NCI-H1417 (cell line): ENCODE measurements around the gene EBLN2.

Experiments
- DNase-seq, 3 experiments: peaks; one replicate each; lab custom pipeline; 2025; lab: John Stamatoyannopoulos, UW

EBLN2 gene

DNA sequence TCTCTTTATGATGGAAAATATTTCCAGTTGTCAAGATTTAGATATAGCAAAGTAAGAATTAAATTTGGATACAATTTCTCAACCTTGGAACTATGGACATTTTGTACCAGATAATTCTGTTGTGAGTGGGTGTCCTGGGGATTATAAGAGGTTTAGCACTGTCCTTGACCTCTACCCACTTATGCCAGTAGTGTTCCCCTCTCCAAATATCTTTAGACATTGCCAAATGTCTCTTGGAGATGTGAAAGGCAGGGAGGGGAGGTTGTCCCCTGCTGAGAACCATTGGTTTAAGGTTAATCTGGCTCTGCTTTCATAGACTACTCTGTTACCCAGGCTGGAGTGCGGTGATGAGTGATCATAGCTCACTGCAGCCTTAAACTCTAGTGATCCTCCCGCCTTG is at the start of gene EBLN2:
Gene EBLN2, plus strand, starts transcription at position 244 of the 400 bp plus-strand sequence. CDS start 423 bp downstream, outside the sequence.
- no peak for DNase-seq

GRCh38 chr3:73018298-73018697 is 43.2 kb upstream of the EBLN2 start:
- no peak for DNase-seq

GRCh38 chr3:73018790-73019441 is 42.5 kb upstream of the EBLN2 start:
- no peak for DNase-seq

- DNase-seq: no peak
These were observed 40.1 kb upstream of the EBLN2 start for GRCh38 chr3:73021301-73021835.

- no peak for DNase-seq
These were observed 36.6 kb upstream of the EBLN2 start for GRCh38 chr3:73024836-73025235.

DNA sequence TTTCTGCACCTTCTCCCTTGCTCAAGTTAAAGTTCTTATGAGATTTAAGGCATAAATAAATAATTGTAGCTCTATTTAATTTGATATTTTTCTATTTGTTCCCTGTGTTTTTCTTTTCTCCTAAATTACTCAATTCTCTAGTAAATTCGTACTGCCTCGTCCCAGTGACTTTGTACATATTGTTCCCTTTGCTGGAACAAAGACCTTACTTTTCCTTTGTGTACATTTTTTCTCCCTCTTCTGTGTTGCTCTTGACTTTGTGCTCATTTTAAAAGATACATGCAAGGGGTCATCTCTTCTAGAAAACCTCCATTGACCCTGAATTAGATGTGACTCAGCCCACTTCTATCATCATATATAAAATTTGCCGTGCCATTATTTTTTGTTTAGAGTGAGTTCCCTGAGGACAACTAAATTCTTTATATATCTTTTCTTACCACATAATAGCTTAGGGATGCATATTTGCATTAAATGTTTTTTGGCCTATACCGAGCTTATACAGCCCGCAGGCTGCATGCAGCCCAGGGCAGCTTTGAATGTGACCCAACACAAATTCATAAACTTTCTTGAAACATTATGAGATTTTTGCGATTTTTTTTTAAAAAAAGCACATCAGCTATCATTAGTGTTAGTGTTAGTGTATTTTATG is 35.2 kb upstream of the EBLN2 start:
- no peak for DNase-seq

- DNase-seq: no peak
These were observed 34.7 kb upstream of the EBLN2 start for GRCh38 chr3:73026760-73027113.

DNA sequence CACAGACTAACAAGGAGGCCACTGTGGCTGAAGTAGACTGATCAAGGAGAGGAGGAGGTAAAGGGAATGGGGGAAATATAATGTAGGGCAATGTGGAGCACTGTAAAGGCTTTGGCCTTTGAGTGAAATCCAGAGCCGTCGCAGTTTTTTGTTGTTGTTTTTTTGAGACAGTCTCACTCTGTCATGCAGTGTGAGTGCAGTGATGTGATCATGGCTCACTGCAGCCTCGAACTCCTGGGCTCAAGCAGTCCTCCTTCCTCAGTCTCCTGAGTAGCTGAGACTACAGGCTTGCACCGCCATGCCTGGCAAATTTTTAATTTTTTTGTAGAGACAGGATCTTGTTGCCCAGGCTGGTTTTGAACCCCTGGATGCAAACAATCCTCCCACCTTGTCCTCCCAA is 32.7 kb upstream of the EBLN2 start:
- DNase-seq: no peak

- no peak for DNase-seq
These were observed 32.1 kb upstream of the EBLN2 start for GRCh38 chr3:73029321-73029796.

GRCh38 chr3:73030073-73030597 is 31.3 kb upstream of the EBLN2 start:
- no peak for DNase-seq

GRCh38 chr3:73031573-73032103 is 29.8 kb upstream of the EBLN2 start:
- DNase-seq: no peak

DNA sequence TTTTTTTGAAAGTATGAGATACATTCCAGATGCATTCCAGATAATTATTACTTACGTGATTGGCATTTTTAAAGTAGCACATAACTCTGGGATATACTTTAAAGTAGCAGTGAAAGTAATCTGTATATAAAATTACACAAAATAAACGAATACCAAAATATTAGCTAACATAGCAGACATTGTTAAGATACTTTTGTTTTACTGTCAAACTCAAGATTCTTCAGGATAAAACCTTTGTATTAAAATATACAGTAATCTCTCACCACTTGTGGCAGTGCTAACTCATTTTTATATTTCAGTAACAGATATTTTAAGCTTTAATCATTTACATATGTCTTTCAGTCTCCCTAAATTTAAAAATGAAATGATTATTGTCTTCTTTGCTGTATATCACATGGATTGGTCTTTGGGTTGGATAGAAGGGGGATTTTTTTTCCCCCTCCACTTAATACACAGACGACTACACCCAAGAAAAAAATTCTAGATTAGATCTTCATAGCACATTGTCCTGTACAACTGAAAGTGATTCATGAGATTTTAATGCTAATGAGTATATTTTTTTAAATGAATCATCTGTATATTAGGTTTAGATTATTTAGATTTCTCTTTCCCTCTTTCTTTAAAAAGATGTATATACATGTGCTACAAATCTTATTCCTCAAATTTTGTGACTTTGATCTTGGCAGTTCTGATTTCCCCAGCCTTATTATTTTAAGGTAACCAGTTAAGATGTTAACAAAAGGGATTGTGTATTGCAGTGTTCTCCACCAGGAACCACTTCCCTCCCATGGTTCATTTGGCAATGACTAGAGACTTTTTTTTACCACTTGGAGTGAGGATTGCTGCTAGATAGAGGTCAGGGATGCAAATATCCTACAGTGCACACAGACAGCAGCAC is 24.5 kb upstream of the EBLN2 start:
- no peak for DNase-seq

GRCh38 chr3:73041537-73041936 is 19.9 kb upstream of the EBLN2 start:
- peak in 2 of 3 experiments; percentile 1 to 28 for DNase-seq

DNA sequence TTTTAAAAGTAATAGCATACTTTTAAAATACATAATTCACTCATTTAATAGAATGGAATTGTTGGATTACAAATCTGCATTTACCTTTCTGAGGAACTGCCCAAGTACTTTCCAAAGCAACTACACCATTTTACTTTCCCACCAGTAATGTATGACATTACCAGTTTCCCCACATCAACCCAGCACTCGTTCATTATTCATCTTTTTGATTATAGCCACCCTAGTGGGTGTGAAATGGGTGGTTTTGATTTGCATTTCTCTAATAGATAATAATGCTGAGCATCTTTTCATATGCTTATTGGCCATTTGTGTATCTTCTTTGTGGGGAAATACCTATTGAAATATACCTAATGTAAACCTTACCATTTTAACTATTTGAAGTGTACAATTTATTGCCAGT is 18.0 kb upstream of the EBLN2 start:
- no peak for DNase-seq

DNA sequence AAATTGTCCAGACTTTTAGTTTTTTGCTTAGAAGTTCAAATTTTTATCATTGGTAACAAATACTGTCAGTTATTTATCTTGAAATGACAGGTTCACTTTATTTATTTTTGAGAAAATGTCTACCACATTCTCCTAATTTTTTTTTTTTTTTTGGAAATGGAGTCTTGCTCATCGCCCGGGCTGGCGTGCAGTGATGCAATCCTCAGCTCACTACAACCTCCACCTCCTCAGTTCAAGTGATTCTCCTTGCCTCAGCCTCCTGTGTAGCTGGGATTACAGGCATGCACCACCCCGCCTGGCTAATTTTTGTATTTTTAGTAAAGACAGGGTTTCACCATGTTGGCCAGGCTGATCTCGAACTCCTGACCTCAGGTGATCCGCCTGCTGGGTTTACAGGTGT is 16.1 kb upstream of the EBLN2 start:
- DNase-seq: no peak

GRCh38 chr3:73046195-73046594 is 15.3 kb upstream of the EBLN2 start:
- peak in 1 of 3 experiments; percentile 6 for DNase-seq

DNA sequence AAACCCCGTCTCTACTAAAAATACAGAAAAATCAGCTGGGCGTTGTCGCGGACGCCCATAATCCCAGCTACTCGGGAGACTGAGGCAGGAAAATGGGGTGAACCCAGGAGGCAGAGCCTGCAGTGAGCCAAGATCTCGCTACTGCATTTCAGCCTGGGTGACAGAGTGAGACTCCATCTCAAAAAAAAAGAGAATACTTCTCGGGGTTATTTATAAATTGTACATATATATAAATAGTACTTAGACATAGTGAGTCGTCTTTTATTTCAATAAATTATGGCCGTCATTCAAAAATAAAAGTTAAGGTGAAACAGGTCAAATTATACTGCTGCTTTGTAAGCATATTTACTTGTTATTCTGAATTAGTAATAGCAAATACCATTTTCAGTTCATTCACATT is 12.1 kb upstream of the EBLN2 start:
- DNase-seq: no peak

- peak in 1 of 3 experiments; percentile 27 for DNase-seq
These were observed 8.6 kb upstream of the EBLN2 start for GRCh38 chr3:73052857-73053256.

- DNase-seq: no peak
These were observed 5.9 kb upstream of the EBLN2 start for GRCh38 chr3:73055583-73055982.

- DNase-seq: peak in 2 of 3 experiments; percentile 14 to 34
These were observed 5.2 kb upstream of the EBLN2 start for GRCh38 chr3:73056014-73056844.

DNA sequence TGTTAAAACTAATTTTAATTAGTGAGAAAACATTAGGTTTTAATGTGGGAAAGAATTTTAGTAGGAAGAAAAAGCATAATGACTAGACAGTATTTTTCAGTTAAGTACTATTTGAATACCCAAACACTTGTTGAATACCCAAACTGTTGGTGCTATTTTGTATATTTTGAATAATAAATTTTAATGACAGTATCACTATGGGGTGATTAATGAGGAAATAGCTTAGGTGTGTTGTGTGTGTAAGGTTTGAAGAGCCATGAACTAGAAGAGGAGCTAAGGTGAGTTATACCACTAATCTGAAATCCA is 4.7 kb upstream of the EBLN2 start:
- no peak for DNase-seq
